HG03521 (cell line): ENCODE data around the gene MEGF8.

ENCODE experiments used
- ATAC-seq: cut with Tn5 transposase; IDR thresholded peaks from one replicate; pipeline ENCODE4 v1.9.1; 2021; ENCODE audit warnings: mild to moderate bottlenecking, moderate library complexity; ENCODE audit not compliant: unreplicated experiment

The MEGF8 gene

GRCh38 chr19:42352301-42353259 is 27.1 kb downstream of the MEGF8 start:
- no peak for ATAC-seq

GRCh38 chr19:42353341-42354015 is 28.0 kb downstream of the MEGF8 start:
- ATAC-seq = no peak

- no peak for ATAC-seq
Measured at GRCh38 chr19:42355896-42356295, 30.5 kb downstream of the MEGF8 start.

GRCh38 chr19:42356686-42357085 is 31.3 kb downstream of the MEGF8 start:
- no peak for ATAC-seq

GRCh38 chr19:42357290-42357689 is 31.9 kb downstream of the MEGF8 start:
- ATAC-seq = no peak

GRCh38 chr19:42360787-42361544 is 35.5 kb downstream of the MEGF8 start:
- no peak for ATAC-seq

GRCh38 chr19:42361545-42361910 is 36.1 kb downstream of the MEGF8 start:
- no peak for ATAC-seq

- no peak for ATAC-seq
Measured at GRCh38 chr19:42362342-42362741, 36.9 kb downstream of the MEGF8 start.

GRCh38 chr19:42362891-42363440 is 37.5 kb downstream of the MEGF8 start:
- ATAC-seq = no peak

- ATAC-seq = no peak
Measured at GRCh38 chr19:42363614-42364346, 38.3 kb downstream of the MEGF8 start.

GRCh38 chr19:42366673-42367072 is 41.2 kb downstream of the MEGF8 start:
- no peak for ATAC-seq

- no peak for ATAC-seq
Measured at GRCh38 chr19:42367929-42368328, 42.5 kb downstream of the MEGF8 start.

- no peak for ATAC-seq
Measured at GRCh38 chr19:42368360-42368759, 42.9 kb downstream of the MEGF8 start.

- ATAC-seq = no peak
Measured at GRCh38 chr19:42368765-42369164, 43.3 kb downstream of the MEGF8 start.

GRCh38 chr19:42369433-42370067 is 44.1 kb downstream of the MEGF8 start:
- ATAC-seq = no peak

GRCh38 chr19:42370068-42370520 is 44.7 kb downstream of the MEGF8 start:
- ATAC-seq = no peak

GRCh38 chr19:42370626-42371175 is 45.3 kb downstream of the MEGF8 start:
- ATAC-seq = no peak

- no peak for ATAC-seq
Measured at GRCh38 chr19:42374826-42375376, 49.5 kb downstream of the MEGF8 start.
